ENCODE results near the gene TULP3.

TULP3 gene

GRCh38 chr12:2930865-2931264 is 40.2 kb downstream of the TULP3 start:
- no peak for DNase-seq

- no peak for DNase-seq
Measured at GRCh38 chr12:2933586-2933985, 42.9 kb downstream of the TULP3 start.

GRCh38 chr12:2934371-2934770 is 43.7 kb downstream of the TULP3 start:
- DNase-seq, result no peak

- DNase-seq, result no peak
Measured at GRCh38 chr12:2936301-2936700, 45.6 kb downstream of the TULP3 start.

DNA sequence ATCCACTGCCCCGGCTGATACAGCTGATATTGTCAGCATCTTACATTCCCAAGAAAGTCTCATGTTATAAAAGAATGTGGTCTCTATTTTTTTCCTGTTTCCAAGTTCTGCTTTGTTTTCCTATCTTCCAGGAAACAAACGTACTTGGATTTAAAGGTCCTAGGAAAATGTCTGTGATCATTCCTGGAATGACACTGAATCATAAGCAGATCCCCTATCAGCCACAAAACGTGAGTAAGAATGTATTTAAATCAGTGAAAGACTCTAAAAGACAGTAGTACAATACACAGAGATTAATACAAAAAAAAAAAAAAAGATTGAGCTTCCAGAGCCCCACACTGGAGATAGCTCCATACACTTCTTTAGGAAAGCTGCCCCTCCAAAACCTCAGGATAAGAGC is 46.8 kb downstream of the TULP3 start:
- DNase-seq, result no peak

DNA sequence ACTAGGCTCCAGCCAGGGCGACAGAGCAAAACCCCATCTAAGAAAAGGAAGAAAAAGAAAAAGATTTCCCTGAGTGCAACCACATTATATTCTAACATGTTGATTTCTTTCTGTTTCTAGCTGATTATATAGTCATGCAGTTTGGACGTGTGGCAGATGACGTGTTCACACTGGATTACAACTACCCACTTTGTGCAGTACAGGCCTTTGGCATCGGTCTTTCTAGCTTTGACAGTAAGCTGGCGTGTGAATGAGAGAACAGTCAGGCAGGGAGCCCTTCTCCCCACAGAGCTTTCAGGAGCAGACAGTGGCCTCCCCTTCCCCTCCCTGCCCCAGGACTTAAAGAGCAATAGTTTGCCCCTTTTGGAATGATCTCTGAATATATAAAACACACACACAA is 48.5 kb downstream of the TULP3 start:
- DNase-seq, result no peak

DNA sequence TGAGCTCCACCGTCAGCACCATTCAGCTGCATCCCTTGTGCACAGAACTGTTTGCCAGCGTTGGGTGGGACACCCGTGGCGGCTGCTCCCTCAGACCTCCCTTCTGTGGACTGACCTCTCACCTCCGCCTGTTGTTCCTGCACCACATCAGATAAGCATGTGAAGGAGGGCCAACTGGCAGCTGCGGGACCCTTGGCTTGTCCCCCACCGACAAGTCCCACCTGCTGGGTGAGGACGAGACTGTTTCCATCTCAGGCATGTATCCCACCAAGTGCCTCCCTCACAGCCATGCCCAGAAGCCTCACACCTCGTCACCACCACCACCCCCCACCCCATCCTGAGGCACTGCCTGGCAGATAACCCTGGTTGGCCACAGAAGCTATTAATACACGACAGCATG is 49.9 kb downstream of the TULP3 start:
- no peak for DNase-seq

- no peak for DNase-seq
Measured at GRCh38 chr12:2941524-2941923, 50.8 kb downstream of the TULP3 start.

- DNase-seq, result peak; percentile 23
Measured at GRCh38 chr12:2944401-2945047, 53.8 kb downstream of the TULP3 start.

DNA sequence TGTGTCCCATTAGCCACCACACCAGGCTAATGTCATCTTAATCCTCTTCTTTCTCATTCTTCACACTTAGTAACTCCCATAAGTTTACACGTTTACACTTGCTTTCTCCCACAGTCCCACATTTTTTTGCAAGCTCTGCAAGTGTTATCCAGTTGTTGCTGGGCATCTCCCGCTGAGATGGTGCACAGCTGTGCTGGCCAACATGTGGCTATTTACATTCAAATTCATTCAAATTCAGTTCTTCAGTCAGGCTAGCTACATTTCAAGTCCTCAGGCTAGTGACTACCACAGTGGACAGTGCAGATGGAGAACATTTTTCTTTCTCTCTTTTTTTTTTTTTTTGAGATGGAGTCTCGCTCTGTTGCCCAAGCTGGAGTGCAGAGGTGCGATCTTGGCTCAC is 58.7 kb downstream of the TULP3 start:
- DNase-seq, result no peak

GRCh38 chr12:2955888-2956287 is 65.2 kb downstream of the TULP3 start:
- no peak for DNase-seq

DNA sequence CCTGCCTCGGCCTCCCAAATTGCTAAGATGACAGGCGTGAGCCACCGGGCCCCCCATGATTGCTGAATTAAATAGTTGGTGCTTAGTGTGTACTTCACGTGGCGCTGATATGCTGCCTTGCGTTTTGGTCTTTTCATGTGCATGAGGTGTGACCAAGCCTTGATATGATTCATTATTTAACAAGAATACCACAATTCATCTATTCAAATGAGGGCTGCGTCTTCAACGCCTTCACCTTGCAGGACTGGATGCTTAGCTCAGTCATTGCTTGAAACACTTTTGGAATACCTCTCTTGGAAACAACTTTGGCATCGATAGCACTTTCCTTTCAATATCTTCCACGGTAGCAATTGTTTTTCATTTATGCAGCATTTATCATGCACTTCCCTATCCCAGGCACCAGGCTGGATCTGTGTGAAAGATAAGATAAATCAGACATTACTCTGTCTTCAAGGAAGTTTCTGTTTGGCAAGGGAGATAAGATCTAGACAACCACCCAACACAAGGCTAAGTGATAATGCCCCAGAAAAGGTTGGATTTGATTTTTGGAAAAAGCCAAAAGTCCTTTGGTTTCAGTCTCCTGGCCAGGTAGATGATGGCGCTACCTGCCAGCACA is 67.2 kb downstream of the TULP3 start:
- DNase-seq, result no peak

DNA sequence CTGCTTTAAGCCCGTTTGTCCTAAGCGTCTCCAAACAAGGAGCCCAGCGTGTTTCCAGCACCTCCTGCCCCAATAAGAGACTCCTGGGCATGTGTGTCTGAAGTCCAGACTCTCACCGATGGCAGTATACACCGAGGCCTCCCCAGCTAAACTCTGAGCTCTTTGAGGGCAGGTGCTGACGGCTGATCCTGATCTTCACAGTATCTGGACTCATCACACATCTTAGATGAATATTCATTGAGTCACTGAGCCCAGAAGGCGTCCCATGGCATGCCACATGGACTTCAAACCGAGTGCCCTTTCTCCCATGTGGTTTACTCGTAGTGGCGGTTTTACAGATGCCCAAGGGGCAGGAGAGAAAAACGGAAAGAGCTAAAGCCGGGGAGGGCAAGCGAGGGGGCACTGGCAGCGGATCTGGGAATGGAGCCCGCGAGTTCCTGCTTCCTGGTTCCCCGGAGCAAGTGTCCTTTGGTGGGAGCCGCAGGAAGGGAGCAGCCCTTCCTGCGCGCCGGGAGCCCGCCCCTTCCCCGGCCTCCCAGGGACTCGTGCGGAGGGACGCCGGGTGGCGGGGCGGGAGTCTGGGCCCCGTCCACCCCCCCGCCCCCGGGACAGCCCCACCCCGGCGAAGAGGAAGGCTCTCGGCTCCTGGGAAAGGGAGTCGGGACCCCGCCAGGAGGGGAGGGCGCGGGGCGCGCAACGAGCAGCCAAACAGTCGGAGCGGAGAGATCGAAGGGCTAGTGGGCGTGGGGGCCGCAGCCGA is 67.9 kb downstream of the TULP3 start:
- no peak for DNase-seq

- DNase-seq, result no peak
Measured at GRCh38 chr12:2959192-2959504, 68.5 kb downstream of the TULP3 start, which contains the start of gene TEAD4. TEAD4 (plus strand) TSS chr12:2959397.

GRCh38 chr12:2959505-2960389 is 69.1 kb downstream of the TULP3 start:
- DNase-seq, result no peak

- DNase-seq, result no peak
Measured at GRCh38 chr12:2960390-2960956, 69.8 kb downstream of the TULP3 start.

DNA sequence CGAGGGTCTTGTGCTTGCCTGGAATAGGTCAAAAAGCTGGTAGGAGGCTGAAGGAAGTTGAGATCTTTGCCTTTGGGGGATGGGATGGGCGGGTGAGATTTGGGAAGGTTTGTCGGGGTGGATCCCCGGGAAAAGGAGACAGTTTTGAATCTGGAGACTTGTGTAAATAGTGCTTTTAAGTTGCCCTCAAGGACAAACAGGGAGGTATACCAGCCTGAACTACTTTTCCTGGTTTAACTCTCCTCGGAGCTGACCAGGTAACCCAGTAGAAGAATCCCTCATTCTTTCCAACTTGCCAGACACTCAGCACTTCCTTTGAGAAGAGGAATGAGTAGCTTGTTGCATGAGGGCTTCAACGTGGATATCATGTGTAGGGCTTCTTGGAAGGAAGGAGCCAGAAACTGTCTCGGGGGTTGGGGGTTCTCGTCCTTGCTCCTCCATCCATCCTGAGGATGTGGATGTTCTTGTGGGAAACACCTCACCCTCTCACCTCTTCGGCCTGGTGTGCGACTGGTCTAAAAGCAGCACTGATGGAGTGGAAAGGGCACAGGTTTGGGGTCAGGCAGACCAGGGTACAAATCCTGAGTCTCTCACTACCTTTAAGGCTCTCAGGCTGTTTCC is 70.4 kb downstream of the TULP3 start:
- no peak for DNase-seq

DNA sequence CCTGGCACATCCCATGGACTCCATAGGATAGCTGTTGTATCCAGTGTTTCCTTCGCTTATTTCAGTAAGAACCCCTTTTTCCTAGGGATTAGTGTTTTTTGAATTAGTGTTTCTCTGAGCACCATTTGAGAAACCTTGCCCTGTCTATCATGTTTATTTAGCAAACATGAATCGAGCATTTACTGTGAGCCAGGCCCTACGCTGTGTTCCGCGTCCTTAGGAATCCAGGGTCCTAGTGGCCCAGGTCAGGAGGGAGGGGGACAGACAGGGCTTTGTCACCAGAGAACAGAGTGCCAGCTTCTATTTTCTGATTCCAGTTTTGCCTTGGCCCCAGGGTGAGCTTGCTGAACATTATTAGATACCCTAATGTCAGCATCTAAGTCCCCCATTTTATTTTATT is 71.0 kb downstream of the TULP3 start:
- DNase-seq, result no peak

DNA sequence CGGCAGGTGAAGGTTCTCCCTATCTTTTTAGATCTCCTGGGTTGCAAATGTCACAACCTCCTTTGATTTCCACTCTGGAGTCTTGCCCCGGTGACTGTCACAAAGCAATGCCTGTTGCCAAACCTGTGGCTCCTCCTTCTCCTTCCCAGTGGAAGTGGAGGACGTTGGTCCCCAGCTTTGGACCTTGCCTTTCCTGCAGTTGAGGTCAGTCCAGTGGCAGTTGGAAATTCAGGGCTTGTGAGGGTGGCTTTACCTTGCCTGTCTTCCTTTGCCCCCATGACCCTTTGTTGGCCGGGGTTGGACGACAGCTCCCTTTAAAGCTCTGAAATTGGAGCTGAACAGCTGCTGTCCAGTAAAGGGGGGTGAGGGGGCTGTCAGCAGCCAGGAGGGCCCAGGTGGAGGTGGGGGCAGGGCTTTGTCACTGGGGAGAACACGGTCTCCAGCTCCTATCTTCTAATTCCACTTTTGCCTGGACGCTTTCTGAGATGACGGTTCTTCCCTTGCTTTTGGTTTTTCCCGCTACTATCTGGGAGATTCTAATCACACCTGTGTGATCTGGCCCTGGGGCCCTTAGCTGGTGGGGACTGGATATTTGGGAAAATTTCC is 72.6 kb downstream of the TULP3 start:
- DNase-seq, result no peak

- no peak for DNase-seq
Measured at GRCh38 chr12:2963760-2964292, 73.1 kb downstream of the TULP3 start.

DNA sequence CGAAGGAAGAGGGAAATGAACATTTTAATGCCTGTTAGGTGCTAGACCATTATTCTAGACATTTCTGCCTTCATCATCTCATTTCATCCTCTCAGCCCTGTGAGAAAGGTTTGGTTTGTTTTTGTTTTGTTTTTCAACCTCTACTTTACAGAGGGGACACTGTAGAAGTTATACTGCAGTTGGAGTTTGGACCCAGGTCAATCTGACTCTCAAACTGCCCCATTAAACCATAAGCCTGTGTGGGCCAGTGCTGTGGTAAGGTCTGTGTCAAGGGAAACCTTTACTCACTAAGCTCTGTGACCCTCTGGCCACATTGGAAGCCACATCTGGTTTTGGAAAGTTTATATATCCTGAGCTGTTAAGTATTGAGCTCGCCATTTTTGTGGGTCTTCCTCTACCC is 77.0 kb downstream of the TULP3 start:
- DNase-seq, result no peak

DNA sequence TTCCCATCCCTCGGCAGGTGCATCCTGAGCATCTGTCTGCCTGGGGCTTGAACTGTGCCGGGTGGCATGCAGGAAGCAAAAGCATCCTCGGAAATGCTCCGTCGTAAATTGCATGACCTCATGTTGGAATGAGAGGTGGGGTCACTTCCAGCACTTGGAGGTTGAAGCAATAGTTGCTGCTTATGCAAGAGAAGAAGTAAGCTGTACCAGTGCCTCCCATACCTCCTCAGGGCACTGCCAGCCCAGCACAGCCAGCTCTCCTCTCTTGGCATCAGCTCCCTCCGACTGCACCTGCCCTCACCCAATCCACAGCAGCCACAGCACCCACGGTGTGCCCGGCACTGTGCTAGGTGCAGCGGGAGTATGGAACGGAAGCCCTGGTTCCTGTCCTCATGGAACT is 80.1 kb downstream of the TULP3 start:
- no peak for DNase-seq

All from DMS153 (cell line).